ENCODE results near the gene RGS10.

The RGS10 gene

DNA sequence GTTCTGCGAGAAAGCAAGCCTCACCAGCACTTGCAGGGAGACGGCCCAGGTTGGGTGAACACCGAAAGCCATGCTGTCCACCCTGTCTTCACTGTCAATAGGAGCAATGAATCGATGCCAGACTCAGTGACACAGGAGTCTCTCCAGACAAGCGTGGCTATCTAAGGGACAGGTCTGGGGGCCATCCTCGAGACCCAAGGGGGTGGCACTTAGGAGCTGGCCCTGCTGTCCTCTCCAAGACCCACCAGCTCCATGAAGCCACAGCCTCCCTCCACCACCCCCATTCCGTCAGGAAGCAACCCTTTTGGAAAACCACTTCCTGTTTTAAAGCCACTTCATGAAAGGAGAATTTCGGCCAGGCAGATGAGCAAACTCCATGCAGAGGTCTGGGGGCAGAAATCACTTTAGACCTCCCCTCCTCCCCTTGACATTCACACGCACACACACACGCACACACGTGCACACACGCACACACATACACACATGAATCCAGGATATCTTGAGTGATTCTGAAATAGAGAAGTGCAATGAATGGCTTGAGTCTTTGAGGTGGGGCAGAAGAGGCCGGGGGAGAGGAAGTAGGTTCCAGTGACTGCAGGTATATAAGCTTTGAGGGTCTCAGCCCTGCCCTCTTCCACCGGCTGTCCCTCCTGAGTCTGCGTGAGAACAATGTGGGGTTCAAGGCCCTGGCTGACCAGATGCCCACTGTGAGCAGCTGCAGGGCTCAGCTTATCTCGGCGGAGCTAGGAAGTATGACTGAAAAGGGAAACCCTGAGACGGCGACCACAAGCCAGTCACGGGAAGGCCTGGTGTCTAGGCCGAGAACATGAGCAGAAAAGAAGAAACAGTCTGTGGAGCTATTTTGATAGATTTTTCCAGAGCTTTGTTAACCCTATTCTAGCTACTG, 25.0 kb downstream of the RGS10 start:
- DNase-seq, result no peak

DNA sequence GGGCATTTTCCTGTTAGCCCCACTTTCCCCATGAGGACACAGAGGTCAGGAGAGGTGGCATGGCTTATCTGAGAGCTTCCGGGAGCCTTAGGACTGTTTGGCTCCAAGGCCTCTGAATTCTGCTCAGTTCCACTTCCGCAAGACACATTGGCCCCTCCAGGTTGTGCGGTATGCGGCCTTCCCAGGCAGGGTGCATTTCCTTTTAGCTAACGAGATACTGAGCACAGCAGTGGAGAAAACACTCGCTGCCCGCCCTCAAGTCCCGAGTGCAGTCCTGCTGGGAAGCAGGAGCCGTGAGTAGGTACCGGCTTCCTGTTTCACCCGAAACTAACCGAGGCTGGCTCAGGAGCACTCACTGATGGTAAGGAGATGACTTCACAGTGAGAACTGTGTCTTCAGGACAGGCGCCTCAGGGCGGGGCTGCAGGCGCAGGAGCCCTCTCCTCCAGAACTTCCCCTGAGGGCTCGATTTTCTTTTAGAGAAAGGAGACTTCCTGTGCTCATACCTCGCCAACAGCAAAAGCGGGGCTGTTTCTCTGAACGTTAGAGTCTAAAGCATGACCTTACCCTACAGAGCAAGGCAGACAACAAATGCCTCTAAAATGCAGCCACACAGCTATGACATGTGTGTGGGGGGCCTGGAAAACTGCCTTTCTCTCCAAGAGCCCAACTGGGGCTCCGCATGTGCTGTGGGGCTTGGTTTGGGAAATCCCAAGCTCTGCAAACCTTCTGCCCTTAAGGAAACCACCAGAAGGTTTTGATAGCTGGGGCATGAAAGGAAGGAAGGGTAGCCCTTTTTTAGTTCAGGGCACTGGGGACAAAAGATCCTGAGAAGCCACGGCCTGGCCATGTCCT, 25.9 kb downstream of the RGS10 start:
- DNase-seq, result no peak

DNA sequence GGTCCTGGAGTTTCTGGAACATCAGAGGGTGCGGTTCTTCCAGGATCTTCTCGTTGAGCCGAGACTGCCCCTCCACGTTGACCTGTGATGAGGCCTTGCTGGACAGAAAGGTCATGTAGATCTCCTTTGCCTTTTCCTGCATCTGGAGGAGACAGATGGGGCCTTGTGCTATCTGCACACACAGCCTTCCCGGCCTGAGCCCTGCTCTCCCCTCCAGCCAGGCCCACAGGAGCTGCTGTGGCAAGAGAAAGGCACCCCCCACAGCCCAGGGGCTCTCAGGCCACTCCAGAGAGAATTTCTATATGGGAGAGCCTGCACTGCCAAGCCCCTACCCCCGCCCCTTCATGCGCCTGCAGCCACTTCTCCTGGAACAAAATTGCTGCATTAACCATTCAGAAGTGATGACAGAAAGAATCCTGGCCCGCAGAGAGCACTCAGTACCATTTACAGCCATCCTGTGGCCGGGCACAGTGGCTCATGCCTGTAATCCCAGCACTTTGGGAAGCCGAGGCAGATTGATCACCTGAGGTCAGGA, 26.9 kb downstream of the RGS10 start:
- DNase-seq, result no peak

DNA sequence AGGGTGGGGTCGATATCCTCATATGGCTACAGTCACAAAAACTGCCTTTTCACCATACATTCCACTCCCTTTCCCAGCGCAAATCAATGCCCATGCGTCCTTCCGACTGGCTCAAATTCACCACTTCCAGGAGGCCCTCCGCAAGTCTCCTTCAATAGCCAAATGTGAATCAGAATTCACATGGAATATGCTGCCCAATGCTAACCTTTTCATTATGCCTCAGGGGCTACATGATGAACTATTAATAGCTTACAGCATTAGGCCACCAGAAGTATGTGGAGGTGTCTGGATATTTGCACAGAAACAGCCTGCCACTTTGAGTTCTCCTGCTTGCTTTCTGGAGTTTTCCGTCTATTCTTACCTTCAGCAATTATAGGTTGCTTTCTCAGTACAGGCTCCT, 27.7 kb downstream of the RGS10 start:
- no peak for DNase-seq

DNA sequence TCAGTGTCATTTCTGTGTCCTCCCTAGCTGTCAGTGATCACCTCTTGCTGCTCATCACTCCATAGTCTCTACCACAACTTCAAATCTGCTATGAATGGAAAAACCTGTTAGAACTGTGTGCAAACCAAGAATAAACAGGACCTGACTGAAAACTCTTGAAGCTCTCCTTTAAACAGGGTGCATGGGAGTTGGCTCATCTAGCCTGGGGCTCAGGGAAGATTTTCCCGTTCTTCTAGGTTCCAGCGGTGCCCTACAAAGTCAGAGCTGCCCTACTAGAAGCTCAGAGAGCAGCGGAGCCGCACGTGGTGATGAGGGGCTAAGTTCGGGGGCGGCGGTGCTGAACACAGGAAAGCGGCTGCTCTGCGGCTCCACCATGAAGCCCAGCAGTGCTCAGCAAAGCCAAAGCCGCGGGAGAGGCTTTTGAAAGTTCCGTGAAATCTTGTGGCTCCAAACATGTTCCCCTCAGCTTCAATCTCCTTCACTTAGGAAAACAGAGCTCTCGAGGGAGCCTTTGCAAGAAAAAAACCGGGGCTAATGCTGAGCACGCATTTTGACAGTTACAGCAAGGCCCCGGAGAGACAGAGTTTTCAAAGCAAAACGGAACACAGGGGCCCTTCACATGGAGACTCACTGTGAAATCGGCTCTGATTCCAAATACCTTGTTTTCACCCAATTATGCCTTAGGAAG, 30.5 kb downstream of the RGS10 start:
- DNase-seq, result no peak

DNA sequence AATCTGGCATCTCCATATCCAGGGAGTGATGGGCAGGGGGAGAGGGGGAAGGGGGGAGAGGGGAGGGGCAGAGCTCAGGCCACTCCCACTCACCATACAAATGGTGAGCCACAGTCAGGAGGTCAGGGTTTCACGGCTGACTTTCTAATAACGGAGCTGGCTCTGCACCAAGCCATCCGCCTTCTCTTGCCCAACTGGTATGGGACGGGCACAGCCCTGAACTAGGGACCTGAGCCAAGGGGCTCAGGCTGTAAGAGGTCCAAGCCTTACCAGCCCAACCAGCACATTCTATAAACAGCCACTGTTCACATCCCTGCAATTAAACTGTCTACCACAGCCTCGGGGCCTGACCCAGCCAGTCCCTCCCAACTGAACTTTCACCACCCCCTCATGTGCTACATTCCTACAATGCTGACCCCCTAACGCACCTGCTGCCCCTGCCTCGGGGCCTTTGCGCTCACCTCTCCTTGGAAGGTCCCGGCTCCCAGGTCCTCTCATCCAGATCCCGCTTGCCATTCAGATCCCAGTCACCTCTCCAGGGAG, 32.5 kb downstream of the RGS10 start:
- no peak for DNase-seq

DNA sequence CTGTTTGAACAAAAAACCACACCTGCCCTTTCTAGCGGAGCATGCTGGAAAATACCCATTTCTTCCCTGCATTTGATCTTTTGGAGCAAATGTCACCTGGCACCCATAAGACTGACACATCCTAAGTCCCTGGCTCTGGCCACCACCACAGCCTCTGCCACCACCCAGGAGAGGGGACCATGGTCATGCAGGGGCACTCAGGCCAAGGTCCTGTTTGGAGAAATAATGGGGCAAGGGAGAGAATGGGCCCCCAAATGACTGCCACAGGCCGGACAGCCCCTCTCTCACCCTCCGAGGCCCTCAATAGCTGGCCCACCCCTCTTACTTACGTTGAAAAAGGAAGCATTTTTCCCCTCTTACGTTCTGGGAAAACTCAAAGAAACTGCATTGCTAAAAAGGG, 35.4 kb downstream of the RGS10 start:
- no peak for DNase-seq

DNA sequence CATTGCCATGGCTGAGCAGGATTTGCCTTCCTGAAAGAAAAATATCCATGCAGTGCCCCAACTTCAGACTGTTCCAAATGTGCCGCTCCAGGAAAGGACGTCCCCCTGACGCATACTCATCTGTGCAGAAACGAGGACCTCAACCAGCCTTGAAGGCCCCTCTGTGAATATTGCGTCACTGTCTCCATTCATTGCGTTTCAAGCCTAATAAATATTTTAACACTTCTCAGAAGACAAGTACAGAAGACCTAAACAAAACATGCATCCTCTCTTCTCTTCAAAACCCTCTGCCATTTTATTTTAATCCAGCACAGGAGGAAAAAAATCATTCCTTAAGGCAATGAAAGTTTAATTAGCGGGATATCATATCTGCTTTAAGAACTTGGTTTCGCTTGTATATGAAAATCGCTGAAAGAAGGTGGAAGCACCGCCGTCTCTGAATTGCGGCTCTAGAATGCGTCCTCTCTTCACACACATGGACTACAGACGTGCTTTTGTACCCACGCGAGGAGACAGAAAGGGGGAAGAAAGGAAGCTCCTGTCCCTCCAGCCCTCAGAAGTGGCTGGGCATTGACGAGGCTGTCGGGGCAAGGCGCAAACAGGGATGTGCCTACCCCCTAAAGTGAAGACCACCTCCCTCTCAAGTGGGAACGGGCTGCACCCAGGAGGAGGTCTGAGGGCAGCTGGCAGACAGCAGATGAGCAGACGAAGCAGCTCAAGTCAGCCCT, 36.8 kb downstream of the RGS10 start:
- no peak for DNase-seq

DNA sequence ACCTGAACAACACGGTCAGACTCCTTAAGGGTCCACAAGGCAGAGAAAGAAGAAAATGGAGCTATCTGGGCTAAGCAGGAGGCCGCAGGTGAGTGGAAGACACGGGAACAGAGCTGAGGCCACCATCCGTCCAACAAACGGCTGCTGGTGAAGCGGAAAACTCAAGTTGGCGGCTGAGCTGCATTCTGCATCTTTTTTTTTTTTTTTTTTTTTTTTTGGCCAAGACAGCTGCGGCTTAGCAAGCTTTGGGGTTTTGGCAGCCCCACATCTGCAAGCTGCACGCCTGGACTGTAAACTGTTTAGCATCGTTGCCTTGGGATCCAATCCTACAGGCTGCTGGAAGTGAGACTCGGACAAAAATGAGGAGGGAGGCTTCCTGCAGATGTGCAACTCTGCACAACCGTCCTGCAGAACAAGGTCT, 37.4 kb downstream of the RGS10 start:
- DNase-seq, result no peak

DNA sequence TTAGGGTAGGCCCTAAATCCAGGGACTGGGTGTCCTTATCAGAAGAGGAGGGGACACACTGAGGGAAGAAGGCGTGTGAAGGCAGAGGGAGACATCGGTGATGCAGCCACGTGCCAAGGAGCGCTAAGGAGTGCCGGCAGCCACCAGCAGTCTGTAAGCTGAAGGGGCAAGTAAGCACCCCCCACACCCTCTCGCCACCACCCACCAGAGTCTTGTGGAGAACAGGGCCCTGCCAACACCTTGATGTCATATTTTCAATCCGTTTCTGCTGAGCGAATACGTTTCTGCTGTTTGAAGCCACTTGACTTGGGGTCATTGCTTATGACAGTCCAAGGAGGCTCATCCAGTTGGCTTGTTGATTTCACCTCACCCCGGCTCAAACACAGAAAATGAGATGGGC, 37.9 kb downstream of the RGS10 start:
- DNase-seq, result no peak

DNA sequence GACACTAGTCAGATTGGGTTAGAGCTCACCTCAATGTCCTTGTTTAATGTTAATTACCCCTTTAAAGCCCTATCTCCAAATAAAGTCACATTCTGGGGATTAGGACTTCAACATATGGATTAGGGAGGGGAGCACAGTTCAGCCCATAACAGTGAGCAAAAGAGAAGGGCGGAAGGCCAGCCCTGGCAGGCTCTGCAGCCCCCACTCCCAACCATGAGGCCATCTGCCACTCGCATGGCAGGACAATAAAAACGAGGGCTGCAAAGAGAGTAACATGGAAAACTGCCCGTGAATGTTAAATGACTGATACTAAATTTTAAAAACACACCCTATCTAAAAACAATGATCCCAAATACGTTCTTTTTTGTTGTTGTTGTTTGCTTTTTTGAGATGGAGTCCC, 38.7 kb downstream of the RGS10 start:
- no peak for DNase-seq

DNA sequence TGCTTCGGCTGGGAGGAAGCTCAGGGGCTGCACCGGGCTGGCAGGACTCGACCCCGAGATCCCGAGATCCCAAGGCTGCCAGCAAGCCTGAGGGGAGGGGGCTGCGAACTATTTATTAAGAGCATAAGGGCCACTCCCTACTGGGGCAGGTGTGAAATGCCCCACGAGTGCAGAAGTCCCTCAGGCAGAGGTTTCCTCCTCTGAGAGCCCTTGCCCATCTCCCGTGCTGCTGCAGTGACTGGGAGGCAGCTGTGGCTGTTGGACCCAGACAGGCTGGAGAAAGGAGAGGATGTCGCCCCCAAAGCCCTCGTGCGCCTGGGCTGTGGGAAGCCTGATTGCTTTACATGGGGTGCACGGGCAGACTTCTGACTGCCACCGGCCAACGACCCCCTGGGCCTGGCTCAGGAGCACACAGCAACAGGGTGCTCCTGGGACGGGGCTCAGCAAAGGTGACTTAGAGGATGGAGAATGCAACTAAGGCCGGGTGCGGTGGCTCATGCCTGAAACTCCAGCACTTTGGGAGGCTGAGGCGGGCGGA, 39.8 kb downstream of the RGS10 start:
- DNase-seq, result no peak

DNA sequence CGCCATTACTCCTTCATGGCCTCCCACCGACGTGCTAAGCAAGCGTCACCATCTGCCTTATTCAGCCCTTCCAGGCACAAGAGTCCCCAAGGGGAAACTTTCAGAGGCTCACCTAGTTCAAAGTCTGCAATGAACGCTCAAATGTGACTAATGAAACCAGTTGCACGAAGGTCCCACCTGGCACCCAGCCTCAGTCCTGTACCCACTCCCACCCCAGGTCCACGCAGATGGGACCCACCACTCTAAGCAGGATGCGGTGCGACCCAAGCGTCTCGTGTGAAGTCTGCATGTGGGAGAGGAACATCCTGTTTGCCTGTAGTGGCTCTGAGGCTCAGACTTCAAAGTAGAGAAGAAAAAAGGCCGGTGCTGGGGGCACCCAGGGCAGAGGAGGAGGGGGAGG, 40.3 kb downstream of the RGS10 start:
- DNase-seq, result no peak

DNA sequence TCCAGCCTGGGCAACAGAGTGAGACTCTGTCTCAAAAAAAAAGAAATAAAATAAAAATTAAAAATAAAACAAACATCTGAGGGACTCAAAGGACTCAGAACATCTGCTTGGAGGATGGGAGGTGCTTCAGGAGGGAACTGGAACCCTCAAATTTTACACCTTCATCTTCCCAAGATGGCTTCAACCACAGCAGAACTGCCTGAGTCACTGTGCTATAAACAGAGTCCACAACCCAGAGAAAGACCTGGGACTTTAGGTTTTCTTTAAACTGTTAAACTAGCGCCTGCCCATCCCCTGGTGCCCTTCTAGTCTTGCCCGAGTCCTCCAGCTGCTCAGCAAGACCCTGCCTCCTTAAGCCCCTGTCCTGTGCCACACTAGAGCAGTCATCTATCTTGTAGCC, 40.8 kb downstream of the RGS10 start:
- no peak for DNase-seq

DNA sequence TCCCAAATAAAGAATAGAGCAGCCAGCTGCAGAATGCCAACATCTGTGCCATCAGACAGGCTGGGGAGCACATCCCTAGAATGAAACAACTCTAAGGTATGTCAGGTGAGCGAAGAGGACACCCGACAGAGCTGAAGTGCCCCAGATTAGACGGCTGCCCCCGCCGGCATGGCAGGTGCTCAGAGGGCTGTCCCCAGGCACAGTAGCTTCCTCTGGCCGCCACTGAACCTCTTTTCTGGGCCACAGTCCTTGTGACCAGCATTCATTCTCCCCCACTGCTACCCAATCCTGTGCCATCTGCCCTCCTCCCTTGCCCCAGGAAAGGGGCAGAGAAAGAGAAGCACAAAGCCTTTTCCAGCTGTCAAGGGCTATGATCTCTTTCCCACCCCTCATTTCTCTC, 41.7 kb downstream of the RGS10 start:
- no peak for DNase-seq

DNA sequence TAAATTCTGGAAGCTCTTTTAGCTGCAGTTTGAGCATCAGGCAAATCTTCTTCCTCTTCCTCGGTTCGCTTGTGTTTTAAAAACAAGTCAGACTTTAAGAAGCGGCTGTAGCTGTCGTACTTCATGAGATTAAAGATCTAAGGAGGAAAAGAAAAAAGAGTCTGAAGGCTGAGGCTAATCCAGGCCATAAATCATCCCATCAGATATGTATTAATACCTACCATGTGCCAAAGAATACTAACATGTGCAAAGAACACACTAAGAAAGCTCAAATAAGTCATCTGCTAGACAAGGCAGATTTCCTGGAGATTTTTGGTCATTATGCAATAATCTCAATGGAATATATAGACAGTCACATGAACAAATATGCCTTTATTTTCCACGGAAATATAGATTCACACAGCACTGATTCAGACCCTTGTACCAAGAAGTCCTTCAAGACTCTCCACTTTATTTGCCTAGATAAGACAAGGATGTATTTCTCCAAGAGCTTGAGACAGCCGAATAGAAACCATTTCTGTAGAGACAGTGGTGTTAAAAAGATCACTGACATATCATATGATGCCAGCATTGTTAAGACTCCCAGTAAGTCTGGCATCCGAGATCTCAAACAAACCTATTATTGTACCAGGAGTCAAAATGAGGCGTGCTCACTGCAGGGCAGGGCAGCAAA, 42.3 kb downstream of the RGS10 start:
- DNase-seq, result no peak

DNA sequence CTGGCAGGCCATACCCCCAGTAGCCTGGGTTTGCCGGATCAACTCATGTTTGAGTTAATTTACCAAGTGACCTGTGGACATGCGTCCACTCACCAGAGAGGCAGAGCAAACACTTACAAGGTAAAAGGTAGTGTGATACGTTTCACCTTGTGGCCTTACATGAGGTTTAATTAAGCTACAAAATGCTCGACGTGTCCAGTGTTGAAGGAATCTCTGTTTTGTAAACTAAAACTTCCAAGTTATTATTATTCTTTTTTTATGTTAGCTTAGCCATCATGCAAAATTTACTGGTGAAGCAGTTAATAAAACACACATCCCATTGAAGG, 42.9 kb downstream of the RGS10 start:
- no peak for DNase-seq

DNA sequence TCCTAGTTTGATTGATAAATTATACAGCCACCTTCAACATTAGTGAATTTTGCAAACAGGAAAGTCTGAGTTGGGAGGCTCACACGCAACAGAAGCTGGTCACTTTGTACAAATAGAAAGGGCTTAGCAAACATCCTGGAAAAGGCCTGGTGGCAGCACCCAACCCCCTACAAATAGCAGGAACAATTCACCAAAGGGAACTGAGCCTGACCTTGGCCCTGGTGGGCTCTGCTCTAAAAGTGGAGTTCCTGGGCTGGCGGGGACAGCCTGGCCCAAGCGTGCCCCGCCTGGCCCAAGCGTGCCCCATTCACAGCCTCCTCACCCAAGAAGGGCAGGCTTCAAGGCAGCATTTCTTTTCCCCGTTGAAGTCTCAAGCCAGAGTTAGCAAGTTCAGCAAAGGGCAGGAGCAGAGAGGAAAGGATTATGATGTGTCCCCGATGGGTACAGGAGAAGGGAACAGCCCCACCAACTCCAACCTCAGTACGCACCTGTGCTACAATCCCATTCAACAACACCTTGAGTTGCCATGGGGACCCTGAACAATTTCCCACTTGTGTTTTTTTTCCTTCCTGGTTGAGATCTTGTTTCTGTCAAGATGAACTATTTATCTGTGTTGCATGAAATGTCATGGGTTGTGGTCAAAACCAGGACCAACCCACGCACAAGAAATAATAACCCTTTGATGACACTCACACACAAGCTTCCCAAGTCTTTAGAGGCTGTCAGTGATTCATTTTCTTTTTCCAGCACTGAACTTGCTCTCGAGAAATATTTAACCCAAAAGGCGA, 43.4 kb downstream of the RGS10 start:
- no peak for DNase-seq

DNA sequence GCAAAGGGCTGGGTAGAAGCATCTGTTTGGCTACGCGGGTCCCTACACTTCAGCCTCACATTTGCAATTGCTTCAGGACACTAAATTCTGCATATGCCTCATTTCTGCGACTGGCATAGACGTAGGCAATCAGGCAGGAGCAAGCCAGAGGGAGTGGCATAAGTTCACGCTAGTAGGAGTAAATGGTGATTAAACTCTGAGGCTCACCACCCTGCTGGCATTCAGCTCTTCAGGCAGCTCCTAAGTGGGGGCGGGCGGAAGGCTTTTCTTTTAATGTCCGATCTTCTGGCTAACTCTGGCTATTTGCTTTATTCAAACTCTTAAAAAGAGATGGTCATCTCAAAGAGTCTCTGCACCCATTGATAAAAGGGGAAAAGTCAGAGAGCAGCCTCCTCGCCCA, 45.3 kb downstream of the RGS10 start:
- no peak for DNase-seq

DNA sequence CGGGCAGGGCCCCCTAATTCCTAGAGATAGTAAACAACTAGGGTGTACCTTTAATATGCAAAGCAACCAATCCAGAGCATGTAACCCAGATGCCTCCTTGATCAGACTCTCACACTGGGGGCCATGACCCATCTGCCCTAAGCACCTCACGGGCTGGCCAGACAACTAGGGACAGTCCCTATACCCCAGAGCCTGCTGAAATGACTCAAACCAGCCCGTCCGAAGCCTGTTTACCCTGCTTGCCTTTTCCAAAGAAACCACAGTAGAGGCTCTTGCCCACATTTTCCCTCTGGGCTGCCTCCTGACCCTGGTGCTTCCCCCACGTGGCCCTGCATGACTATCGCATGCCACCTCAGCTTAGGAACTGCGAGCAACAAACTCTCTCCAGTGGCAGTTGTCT, 46.2 kb downstream of the RGS10 start:
- DNase-seq, result no peak

DNA sequence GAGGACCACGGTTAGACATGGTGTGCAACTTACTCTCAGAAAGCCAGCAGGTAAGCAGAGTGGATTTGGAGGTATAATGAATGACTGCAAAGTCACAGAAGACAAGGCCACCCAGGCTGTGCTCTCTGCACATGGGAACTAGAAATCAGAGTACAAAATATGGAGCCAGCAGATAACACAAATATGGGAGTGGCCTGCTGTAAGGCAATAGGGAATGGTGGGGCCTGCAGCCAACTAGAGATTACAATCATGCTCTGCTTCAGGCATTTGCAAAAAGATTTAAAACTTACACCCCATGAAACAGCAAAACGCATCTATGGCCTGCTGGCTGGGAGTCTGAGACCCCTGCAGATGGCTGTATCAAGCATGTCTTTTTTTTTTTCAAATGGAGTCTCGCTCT, 47.0 kb downstream of the RGS10 start:
- DNase-seq, result no peak

All from NCI-H774 (cell line).